KBM-7 (cell line): ENCODE results near the gene CHST10.

Experiments
- DNase-seq: peaks from one replicate; pipeline ENCODE4 v3.0.0-alpha.2; 2015
- in situ Hi-C: fragments of 300-500 bp; cut with MboI; formaldehyde crosslinking; loops from 2 replicates; pipeline ENCODE4 v1.14.3; 2020; ENCODE audit warnings: low sequenced_read_pairs, low pct_unique_long_range_greater_than_20kb, mixed read lengths

The CHST10 gene

DNA sequence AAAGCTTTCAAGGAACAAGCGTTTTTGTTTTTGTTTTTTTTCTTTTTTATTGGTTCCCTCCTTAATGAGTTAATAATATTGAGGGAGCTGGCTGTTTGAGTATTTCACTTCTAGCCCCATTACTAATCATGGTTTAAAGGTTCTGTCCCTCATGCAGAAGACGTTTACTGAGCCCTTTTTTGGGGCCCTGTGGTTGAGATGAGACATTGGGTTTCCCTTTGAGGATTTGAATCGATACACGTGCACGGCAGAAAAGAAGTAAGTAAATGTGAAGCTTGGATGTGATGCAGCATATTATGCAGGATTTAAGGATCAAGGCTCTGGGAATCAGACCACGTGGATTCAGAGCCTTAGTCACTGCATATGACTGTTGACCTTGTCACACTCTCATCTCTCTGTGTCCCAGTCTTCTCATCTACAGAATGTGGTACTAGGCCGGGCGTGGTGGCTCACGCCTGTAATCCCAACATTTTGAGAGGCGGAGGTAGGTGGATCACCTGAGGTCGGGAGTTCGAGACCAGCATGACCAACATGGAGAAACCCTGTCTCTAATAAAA is 1.0 kb upstream of the CHST10 start:
- in situ Hi-C loops, result no loop called here
- DNase-seq, result no peak

DNA sequence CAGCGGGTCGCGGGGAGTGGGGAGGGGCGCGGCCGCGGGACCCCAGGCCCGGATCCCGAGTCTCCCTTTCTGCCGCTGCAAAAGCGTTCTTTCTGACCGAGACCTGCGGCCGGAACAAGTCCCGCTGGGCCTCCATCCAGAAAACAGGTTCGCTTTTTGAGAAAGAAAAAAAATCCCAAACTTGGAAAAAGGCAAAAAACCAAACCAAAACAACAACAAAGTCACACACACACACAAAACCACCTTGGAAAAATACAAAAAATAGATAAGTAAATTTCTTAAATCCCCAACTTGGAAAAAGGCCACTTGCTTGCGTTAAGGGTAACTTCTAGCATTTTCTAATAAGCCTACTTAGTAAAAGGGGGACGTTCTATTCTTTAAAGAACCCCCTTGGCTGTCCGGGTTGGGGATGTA is 250 bp upstream of the CHST10 start:
- no peak for DNase-seq
- in situ Hi-C loops, result no loop called here

DNA sequence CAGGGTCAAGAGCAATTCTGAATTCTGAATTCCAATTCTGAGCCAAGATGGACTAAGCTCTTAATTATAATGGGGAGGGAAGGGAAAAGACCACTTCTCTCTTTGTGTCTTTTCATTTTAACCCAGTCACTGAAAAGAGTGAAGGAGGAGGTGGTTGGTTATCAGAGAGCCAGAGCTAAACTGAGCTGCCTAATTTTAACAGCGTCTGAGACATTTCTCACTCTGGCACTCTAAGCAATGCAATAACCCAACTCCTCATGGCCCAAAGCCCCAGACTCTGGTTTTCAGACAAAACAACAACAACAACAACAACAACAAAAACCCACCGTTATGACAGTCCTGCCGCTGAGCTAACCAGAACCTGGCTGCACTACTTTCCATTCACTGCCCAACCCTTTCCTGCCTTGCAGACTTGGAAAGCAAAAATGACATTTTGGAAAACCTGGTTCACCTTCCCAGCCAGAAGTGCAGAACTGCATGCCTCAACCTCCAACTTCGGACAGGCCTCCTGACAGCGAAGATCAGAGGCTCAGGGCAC is 1.0 kb downstream of the CHST10 start:
- DNase-seq, result no peak
- in situ Hi-C loops, result no loop called here

DNA sequence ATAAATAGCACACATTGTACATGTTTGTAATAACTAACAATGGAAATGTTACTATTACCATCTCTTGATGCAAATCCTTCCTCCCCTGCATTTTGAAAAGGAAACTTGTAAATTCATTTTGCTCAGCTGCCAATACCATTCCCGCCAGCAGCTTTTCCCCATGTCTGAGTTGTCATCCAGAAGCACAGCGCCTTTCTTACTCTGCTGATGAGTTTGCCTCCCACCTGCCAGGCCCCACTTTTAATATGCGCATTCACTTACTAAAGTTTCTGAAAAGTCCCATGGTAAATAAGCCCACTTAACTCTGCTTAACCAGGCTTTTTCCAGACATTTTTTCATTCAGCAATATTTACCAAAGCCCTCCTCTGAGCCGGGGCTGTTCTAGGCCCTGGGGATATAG is 3.9 kb downstream of the CHST10 start:
- no peak for DNase-seq
- in situ Hi-C loops, result no loop called here

DNA sequence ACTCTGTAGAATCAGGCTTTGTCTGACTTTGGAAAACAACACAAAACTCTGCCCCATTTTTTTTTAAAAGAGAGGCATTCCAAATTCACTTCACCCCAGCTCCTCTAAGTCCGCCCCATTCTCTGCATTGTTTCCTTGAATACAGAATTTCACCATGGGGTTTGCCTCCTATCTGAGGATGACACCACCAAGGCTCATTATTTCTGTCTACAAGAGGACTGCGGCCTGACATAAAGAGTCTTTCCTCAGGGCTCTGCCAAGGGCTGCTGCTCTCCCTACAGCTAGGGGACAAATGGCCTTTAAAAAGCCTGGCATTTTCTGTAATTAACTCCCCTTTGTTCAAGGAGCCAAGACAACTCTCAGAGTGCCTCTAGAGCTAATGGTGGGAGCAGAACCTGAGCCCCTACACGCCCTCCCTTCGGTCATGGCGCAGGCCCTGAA is 4.6 kb downstream of the CHST10 start:
- DNase-seq, result no peak
- in situ Hi-C loops, result no loop called here

DNA sequence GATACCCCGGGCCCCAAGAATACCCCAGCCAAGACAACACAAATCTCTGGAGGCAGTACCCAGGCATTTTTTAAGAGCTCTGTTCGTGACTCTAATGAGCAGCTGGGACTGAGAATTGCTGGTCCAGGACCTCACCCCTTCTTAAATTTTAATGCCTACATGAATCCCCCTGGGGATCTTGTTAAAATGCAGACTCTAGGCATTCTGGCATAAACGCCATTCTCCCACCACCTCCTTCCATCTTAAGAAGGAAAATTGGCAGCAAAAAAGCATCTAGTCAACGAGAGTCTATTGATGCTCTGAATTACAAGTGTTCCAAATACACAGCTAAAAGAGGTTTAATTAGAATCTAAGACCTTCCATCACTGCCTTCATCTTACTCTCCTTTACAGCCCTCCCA is 5.0 kb downstream of the CHST10 start:
- DNase-seq, result no peak
- in situ Hi-C loops, result no loop called here

DNA sequence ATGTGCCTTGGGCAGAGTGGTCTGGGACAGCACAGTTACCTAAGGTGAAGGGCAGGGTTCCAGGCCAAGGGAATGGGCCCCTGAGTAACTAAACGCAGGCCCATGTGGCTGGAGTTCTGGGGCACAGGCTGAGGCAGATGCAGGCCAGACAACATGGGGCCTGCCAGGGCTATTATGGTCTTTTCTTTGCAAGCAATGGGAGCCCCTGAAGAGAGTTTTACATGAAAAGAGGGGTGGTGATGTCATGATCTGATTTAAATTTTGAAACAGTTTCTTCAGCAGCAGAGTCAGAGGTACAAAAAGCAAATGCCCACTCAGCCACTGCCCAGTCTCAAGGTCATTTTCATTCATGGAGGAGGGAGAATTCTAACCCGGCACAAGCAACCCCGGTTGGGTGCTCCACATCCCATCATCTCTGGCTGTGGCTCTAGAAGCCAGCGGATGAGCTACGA is 5.6 kb downstream of the CHST10 start:
- no peak for DNase-seq
- in situ Hi-C loops, result no loop called here

DNA sequence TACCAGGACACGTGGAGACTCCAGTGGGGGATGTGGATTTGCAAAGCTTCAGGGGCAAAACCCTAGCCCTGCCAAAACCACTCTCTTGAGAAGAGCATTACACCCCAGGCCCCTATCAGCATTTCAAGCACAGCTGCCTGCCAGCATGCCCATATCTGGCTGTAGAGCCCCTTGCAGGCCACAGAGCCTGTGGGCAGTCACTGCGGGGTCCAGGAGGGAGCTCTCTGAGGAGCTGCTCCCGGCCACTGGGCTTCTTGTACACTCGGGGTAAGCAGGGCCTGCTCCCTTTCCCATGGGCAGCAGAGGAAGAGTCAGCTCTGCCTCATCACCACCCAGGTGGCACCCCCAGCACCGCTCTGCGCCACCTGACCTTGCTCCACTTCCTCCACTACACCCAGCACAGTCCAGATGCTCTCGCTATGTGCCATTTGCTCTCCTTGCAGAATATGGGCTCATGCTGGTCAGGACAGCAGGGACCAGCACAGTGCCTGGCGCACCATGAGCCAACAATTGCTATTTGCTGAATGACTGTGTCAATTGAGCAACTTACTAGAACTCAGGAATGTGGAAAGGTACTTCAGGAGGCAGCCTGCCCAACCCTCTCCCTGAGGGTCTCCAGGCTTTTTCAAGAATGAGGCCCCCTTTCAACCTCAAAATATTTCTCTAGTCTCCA is 7.4 kb downstream of the CHST10 start:
- DNase-seq, result no peak
- in situ Hi-C loops, result no loop called here

DNA sequence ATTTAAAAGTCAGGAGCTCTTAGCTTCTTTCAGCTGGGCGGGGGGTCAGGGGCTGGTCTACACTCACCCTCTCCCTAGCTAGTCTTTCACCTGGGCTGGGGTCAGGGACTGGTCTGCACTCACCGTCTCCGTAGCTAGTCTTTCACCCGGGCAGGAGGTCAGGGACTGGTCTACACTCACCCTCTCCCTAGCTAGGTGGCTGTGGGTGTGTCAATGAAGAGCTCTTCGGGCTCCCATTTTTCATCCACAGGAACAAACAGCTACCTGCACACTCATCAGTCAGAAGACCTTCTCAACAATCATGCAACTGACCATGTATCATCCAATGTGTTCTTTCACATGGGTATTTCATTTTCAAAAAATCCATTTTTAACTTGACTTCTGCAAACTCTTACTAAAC is 8.0 kb downstream of the CHST10 start:
- in situ Hi-C loops, result no loop called here
- DNase-seq, result no peak

DNA sequence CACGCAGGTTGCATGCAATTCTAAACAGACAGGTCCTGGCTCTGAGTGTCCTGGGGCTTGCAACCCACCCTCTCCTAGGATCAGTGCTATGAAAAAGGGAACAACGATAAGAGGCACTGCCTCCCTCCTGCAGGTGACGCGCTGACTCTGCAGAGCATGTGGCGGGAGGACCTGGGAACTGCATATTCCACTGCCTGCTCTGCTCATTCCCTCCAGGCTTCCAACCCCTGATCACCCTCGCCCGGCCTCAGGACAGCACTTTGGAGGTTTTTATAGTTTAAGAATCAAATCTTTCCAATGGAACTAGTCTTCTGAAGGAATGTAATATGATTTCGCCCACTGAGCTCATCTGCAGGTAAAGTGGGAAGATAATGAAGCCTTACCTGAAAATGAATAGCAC is 8.5 kb downstream of the CHST10 start:
- in situ Hi-C loops, result no loop called here
- DNase-seq, result no peak

DNA sequence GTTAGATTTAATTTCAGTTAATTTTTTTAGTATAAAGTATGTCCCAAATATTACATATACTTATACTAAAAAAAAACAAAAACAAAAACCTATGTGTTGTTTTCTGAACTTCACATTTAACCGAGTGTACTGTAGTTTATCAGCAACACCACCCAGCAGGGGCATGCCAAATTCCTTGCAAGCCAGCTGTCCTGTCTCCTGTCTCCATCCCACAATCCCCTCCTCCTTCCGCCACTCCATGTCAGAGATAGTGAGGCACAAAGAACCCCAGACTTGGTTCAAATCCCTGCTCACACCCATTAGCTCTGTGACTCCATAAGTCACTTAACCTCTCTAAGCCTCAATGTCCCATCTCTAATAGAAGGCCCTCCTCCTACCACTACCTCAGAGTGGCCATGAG is 9.4 kb downstream of the CHST10 start:
- DNase-seq, result no peak
- in situ Hi-C loops, result no loop called here

DNA sequence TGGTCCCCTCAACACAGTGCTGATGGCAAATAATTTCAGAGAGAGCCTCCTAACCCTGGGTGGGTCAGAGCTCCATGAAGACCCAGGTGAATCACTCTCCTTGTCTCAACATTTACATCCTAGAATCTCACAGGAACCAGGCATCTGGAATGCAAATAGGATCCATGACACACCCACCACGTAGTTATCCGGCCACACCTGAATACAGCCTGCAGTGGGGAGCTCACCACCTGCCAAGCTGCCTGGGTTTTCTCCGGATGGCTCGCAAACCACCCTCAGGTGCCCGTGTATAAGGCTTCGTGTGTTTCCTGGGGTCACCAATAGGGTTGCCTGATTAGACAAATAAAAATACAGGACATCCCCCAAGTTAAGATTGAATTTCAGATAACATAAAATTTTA is 9.9 kb downstream of the CHST10 start:
- no peak for DNase-seq
- in situ Hi-C loops, result no loop called here

DNA sequence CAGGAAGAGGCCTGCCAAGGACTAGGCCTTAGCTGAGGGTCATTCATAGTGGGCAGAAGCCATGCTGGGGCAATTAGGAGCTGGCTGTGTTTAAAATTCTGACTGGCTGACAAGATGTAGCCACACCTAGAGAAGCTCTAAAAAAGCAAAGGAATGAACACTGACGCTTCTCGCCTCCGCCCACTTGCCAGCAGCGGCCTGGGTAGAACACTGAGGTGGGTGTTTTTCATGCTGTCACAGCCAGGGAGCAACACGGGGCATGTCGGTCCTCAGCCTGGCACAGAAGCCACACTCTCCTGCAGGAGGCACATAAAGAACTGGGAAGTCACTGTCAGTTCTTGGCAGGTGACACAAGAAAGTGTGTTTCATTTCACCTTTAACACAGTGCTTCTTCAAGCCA is 10.4 kb downstream of the CHST10 start:
- in situ Hi-C loops, result no loop called here
- no peak for DNase-seq

DNA sequence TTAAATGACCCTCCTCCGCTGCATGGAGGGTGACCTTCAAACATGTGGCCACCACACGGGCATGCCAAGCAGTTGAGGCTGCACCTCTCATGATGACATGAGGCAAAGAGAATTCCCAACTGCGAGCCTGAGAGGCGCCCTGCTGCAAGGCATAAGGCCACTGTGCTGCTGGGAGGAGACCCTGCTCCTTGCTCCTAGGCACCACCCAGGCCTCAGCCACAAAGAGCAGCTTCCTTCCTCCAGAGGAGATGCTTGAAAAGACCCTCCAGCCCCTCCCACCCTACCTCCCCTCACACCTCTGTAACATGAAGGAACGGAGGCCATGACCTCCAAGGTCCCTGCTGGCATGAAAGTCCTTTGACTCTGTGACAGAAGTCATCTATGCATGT is 11.4 kb downstream of the CHST10 start:
- DNase-seq, result no peak
- in situ Hi-C loops, result no loop called here

DNA sequence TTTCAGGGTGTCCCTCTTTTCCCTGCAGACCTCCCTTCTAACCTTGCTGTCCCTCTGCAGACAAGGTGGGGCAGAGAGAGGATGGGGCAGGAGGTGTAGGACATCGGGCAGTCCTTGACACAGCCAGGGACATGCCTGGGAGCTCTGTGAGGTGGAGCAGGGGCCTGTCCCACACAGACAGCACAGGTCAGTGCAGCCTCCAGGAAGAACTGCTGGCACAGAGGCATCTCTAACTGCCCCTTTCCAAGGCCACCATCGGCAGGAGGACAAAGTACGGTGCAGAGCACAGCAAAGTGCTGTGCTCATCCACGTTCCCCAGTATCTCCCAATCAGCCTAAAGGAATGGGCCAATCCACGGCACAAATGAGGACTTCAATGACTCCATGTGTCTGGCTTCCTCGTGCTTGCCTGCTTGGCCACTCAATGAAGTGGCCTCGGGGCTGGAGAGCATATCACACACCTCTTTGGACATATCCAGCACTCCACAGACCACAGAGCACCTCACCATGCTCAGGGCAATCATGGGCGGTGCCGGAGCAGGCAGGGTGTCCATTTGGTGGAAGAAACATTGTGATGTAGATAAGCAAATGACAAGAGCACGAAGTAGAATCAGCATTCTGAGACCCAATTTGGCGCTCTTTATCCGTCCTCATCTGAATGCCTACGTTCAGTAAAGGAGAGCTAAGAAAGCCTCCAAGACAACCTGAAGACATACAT is 11.9 kb downstream of the CHST10 start:
- no peak for DNase-seq
- in situ Hi-C loops, result no loop called here

DNA sequence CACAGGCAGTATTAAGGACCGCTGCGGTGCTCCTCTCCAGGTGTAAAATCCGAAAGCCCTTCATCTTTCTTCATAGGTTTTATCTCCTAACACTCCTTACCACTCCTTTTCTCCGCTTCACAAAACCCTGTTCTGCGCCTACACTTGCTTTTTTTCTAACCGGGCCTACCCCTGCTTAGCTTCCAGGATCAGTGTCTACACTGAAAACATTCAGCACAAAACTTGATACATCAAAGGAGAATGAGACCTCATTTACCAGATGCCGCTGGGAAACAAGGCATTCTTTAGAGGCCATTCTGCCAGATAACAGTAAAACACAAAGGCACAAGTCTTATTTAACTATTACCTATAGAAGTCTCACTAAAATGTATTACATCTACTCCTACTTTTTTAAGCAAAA is 13.1 kb downstream of the CHST10 start:
- in situ Hi-C loops, result no loop called here
- DNase-seq, result no peak

DNA sequence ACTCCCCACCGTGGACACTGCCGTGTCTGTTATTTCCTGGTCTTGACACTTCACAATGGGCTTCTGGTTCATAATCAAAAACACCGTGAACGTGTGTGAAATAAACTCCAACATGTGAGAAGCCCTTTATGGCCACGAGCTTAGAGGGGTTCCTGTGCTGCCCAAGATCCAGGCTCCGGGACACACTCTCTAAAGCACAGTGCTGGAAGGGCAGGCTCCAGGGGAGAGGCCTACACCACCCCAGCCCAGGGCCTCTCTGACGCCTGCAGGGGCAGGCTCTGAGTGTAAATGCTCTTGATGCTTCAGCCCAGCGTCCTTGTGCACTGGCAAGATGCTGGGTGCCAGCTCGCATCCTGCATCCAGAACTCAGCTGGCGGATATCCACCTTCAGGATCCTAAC is 13.7 kb downstream of the CHST10 start:
- DNase-seq, result no peak
- in situ Hi-C loops, result no loop called here

DNA sequence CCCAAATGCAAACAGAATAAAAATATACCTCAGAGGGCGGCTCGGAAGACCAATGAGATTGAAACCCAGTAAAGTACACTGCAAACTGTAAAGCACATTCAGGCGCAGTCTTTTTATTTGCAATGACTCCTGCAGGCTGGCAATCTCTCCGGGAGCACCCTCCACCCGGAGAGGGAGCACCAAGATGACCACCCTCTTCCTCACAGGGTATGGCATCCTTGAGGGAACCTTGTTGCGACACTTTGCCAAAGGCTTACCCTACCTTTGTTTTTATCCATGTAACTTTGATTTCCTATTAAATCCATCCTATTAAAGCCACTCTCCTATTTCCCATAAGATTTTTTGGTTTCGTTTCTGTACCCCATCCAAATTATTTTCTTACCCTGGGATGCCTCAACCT is 16.2 kb downstream of the CHST10 start:
- no peak for DNase-seq
- in situ Hi-C loops, result no loop called here

DNA sequence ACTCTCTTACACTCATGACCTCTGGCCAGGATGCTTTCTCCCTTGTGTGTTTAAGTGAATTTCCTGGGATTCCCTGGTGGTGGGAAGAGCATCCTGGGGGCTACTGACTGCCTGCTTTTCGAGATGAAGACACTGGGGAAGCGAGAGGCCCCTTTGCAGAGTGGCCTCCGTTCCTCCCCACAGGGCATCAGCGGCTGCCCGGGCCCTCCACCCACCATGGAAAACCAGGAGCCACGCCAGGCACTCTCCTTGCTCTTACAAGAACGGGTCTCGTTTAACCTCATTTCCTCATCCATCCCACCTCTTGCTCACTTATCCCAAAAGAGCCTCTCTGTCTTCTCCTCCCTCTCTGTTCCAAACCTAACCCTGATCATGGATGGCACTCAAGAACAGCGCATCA is 17.8 kb downstream of the CHST10 start:
- in situ Hi-C loops, result no loop called here
- no peak for DNase-seq

DNA sequence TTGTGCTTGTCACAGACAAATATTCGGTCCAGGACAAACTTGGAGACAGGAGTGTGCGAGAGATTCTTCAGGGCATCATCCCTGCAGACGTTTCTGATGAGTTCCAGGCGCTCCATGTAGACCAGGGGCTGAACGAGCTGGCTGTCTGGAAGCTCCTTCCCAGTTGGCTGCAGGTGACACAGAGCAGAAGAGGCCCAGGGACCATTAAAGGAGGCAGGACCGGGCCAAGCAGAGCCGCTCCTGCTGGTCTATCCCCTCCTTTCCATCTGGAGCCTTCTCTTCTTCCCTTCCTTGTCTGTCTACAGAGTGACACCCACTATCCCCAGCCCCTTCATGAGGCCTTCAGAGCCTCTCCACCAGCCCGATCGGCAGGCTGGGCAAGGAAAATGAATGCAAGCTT is 19.5 kb downstream of the CHST10 start:
- DNase-seq, result no peak
- in situ Hi-C loops, result no loop called here
